ENCODE data around the gene ZKSCAN1.
"Not testable (repeated sequence)": the region's sequence is repeated elsewhere in the genome, so short reads cannot be mapped to it uniquely, and the experiment has no call there.

ZKSCAN1 gene

GRCh38 chr7:100012385-100013327 is 2.7 kb upstream of the ZKSCAN1 start:
- H3K27me3 Mint-ChIP-seq, H3K9me3 Mint-ChIP-seq, H3K4me3 Mint-ChIP-seq, ATAC-seq, DNase-seq: not testable (repeated sequence)
- Mint-ChIP-seq H3K36me3 (ENCODE audit: low read depth) (peaks cover 11% of the 10 kb centered on the region), H3K27ac (peak overlapping the region; percentile 8), H3K4me1 (peaks cover 34% of the 10 kb centered on the region)

GRCh38 chr7:100013328-100013676 is 2.1 kb upstream of the ZKSCAN1 start:
- Mint-ChIP-seq H3K4me1 (peaks cover 40% of the 10 kb centered on the region), H3K27me3 (no peaks in the 10 kb centered on the region), H3K9me3 (no peaks in the 10 kb centered on the region), H3K36me3 (ENCODE audit: low read depth) (peaks cover 16% of the 10 kb centered on the region), H3K27ac (peak overlapping the region; percentile 8), H3K4me3 (no peak overlapping the region)
- peak; percentile 27 for DNase-seq
- peak; percentile 61 for ATAC-seq

- DNase-seq = no peak
- peak overlapping the region; percentile 95 for H3K27ac Mint-ChIP-seq
Observed at GRCh38 chr7:100016215-100016901, 962 bp downstream of the ZKSCAN1 start.

GRCh38 chr7:100017300-100017699 is 1.9 kb downstream of the ZKSCAN1 start:
- H3K4me1 Mint-ChIP-seq = peaks cover 71% of the 10 kb centered on the region

More at GRCh38 chr7:100016215-100016901, 962 bp downstream of the ZKSCAN1 start:
- H3K27me3 Mint-ChIP-seq = no peaks in the 10 kb centered on the region
- H3K4me3 Mint-ChIP-seq = peak overlapping the region; percentile 95
- no peak for ATAC-seq
- H3K9me3 Mint-ChIP-seq = no peaks in the 10 kb centered on the region
- peaks cover 25% of the 10 kb centered on the region for H3K36me3 Mint-ChIP-seq (ENCODE audit: low read depth)
- H3K4me1 Mint-ChIP-seq = peaks cover 65% of the 10 kb centered on the region

GRCh38 chr7:100017875-100018274 is 2.5 kb downstream of the ZKSCAN1 start:
- Mint-ChIP-seq H3K36me3 (ENCODE audit: low read depth) (peaks cover 34% of the 10 kb centered on the region), H3K9me3 (no peaks in the 10 kb centered on the region), H3K4me3 (peak overlapping the region; percentile 38), H3K27me3 (no peaks in the 10 kb centered on the region), H3K4me1 (peaks cover 69% of the 10 kb centered on the region), H3K27ac (no peak overlapping the region)
- ATAC-seq (no peak), DNase-seq (no peak)

More at GRCh38 chr7:100017300-100017699, 1.9 kb downstream of the ZKSCAN1 start:
- no peak overlapping the region for H3K27ac Mint-ChIP-seq
- DNase-seq (no peak), ATAC-seq (no peak)
- H3K36me3 Mint-ChIP-seq (ENCODE audit: low read depth) = peaks cover 29% of the 10 kb centered on the region
- H3K27me3 Mint-ChIP-seq = no peaks in the 10 kb centered on the region
- no peaks in the 10 kb centered on the region for H3K9me3 Mint-ChIP-seq
- peak overlapping the region; percentile 38 for H3K4me3 Mint-ChIP-seq

- Mint-ChIP-seq H3K27ac (peak overlapping the region; percentile 49), H3K27me3 (no peaks in the 10 kb centered on the region), H3K9me3 (no peaks in the 10 kb centered on the region), H3K4me3 (no peak overlapping the region), H3K36me3 (ENCODE audit: low read depth) (peaks cover 52% of the 10 kb centered on the region), H3K4me1 (peaks cover 61% of the 10 kb centered on the region)
- DNase-seq (no peak), ATAC-seq (peak; percentile 33)
Observed at GRCh38 chr7:100019908-100020307, 4.5 kb downstream of the ZKSCAN1 start.

GRCh38 chr7:100021297-100021696 is 5.9 kb downstream of the ZKSCAN1 start:
- ATAC-seq (peak; percentile 25), DNase-seq (no peak)
- H3K36me3 Mint-ChIP-seq (ENCODE audit: low read depth) = peaks cover 58% of the 10 kb centered on the region
- H3K27me3 Mint-ChIP-seq = no peaks in the 10 kb centered on the region
- peaks cover 58% of the 10 kb centered on the region for H3K4me1 Mint-ChIP-seq
- no peaks in the 10 kb centered on the region for H3K9me3 Mint-ChIP-seq
- peak overlapping the region; percentile 6 for H3K27ac Mint-ChIP-seq
- H3K4me3 Mint-ChIP-seq = no peak overlapping the region

GRCh38 chr7:100022621-100023020 is 7.2 kb downstream of the ZKSCAN1 start:
- DNase-seq (no peak), ATAC-seq (no peak)
- H3K36me3 Mint-ChIP-seq (ENCODE audit: low read depth) = peaks cover 57% of the 10 kb centered on the region
- no peak overlapping the region for H3K27ac Mint-ChIP-seq
- H3K4me3 Mint-ChIP-seq = no peak overlapping the region
- H3K27me3 Mint-ChIP-seq = no peaks in the 10 kb centered on the region
- H3K4me1 Mint-ChIP-seq = peaks cover 47% of the 10 kb centered on the region
- H3K9me3 Mint-ChIP-seq = no peaks in the 10 kb centered on the region

- DNase-seq (no peak), ATAC-seq (no peak)
- peaks cover 51% of the 10 kb centered on the region for H3K36me3 Mint-ChIP-seq (ENCODE audit: low read depth)
- no peak overlapping the region for H3K27ac Mint-ChIP-seq
- no peak overlapping the region for H3K4me3 Mint-ChIP-seq
- H3K27me3 Mint-ChIP-seq = no peaks in the 10 kb centered on the region
- no peaks in the 10 kb centered on the region for H3K9me3 Mint-ChIP-seq
- peaks cover 40% of the 10 kb centered on the region for H3K4me1 Mint-ChIP-seq
Observed at GRCh38 chr7:100023526-100023925, 8.1 kb downstream of the ZKSCAN1 start.

GRCh38 chr7:100024020-100024619 is 8.7 kb downstream of the ZKSCAN1 start:
- H3K36me3 Mint-ChIP-seq (ENCODE audit: low read depth) = peaks cover 53% of the 10 kb centered on the region

GRCh38 chr7:100027197-100027596 is 11.8 kb downstream of the ZKSCAN1 start:
- Mint-ChIP-seq H3K27me3 (no peaks in the 10 kb centered on the region), H3K27ac (no peak overlapping the region), H3K36me3 (ENCODE audit: low read depth) (peaks cover 54% of the 10 kb centered on the region), H3K4me3 (no peak overlapping the region), H3K4me1 (peaks cover 10% of the 10 kb centered on the region), H3K9me3 (no peaks in the 10 kb centered on the region)
- ATAC-seq (no peak), DNase-seq (no peak)

More at GRCh38 chr7:100024020-100024619, 8.7 kb downstream of the ZKSCAN1 start:
- peaks cover 34% of the 10 kb centered on the region for H3K4me1 Mint-ChIP-seq
- ATAC-seq = no peak
- H3K4me3 Mint-ChIP-seq = no peak overlapping the region
- no peak overlapping the region for H3K27ac Mint-ChIP-seq
- H3K9me3 Mint-ChIP-seq = no peaks in the 10 kb centered on the region
- no peak for DNase-seq
- H3K27me3 Mint-ChIP-seq = no peaks in the 10 kb centered on the region

- H3K27me3 Mint-ChIP-seq = no peaks in the 10 kb centered on the region
- peaks cover 6% of the 10 kb centered on the region for H3K4me1 Mint-ChIP-seq
- ATAC-seq = no peak
- no peak overlapping the region for H3K27ac Mint-ChIP-seq
- no peaks in the 10 kb centered on the region for H3K9me3 Mint-ChIP-seq
- H3K36me3 Mint-ChIP-seq (ENCODE audit: low read depth) = peaks cover 50% of the 10 kb centered on the region
- H3K4me3 Mint-ChIP-seq = no peak overlapping the region
- DNase-seq = no peak
Observed at GRCh38 chr7:100029596-100029995, 14.2 kb downstream of the ZKSCAN1 start.

GRCh38 chr7:100033526-100033925 is 18.1 kb downstream of the ZKSCAN1 start:
- ATAC-seq (no peak), DNase-seq (no peak)
- no peak overlapping the region for H3K27ac Mint-ChIP-seq
- H3K4me3 Mint-ChIP-seq = no peak overlapping the region
- no peaks in the 10 kb centered on the region for H3K9me3 Mint-ChIP-seq
- peaks cover 54% of the 10 kb centered on the region for H3K36me3 Mint-ChIP-seq (ENCODE audit: low read depth)
- H3K27me3 Mint-ChIP-seq = no peaks in the 10 kb centered on the region
- no peaks in the 10 kb centered on the region for H3K4me1 Mint-ChIP-seq

GRCh38 chr7:100034871-100035510 is 19.6 kb downstream of the ZKSCAN1 start:
- H3K4me3 Mint-ChIP-seq = no peak overlapping the region
- H3K9me3 Mint-ChIP-seq = no peaks in the 10 kb centered on the region
- H3K27me3 Mint-ChIP-seq = no peaks in the 10 kb centered on the region
- no peak overlapping the region for H3K27ac Mint-ChIP-seq
- no peaks in the 10 kb centered on the region for H3K4me1 Mint-ChIP-seq
- H3K36me3 Mint-ChIP-seq (ENCODE audit: low read depth) = peaks cover 53% of the 10 kb centered on the region
- ATAC-seq = no peak
- DNase-seq = no peak
